Kidney (tissue), 14 donors: ENCODE measurements around the gene LEFTY1. TPM values are rescaled to one million over a fixed set of nuclear protein-coding genes. Genes with fewer than 3 reads are reported as not detected.
A peak's percentile ranks its signal among the peaks of the same experiment; 100 is the strongest.

Experiments used
- DNase-seq, 5 donors: peaks; one replicate each; pipeline ENCODE4 v3.0.0-alpha.2; 2013 to 2020
- FAIRE-seq: peaks from 2 replicates; lab custom pipeline; 2012; peaks lifted over from hg19 to GRCh38; lab: Jason Lieb, UNC
- H3K27ac ChIP-seq, 2 donors: one replicate each; pipeline ENCODE4 v1.7.0; 2013; ENCODE audit warnings: low read depth in 2 of 2, low read length in 2 of 2, inconsistent platforms in 1 of 2
- H3K27me3 ChIP-seq: one replicate; pipeline ENCODE4 v1.7.1; 2013; ENCODE audit warnings: low read length, inconsistent platforms; ENCODE audit not compliant: control insufficient read depth, insufficient read depth
- H3K36me3 ChIP-seq, 3 donors: one replicate each; pipeline versions ENCODE4 v1.7.0 to v1.7.1; 2013; ENCODE audit warnings: low read length in 3 of 3, control low read depth in 1 of 3, inconsistent platforms in 1 of 3; ENCODE audit not compliant: insufficient read depth in 3 of 3, control insufficient read depth in 2 of 3
- H3K4me1 ChIP-seq, 3 donors: one replicate each; pipeline versions ENCODE4 v1.7.0 to v1.7.1; 2013; ENCODE audit warnings: low read length in 3 of 3, inconsistent platforms in 1 of 3, low read depth in 1 of 3; ENCODE audit not compliant: control insufficient read depth in 2 of 3, insufficient read depth in 2 of 3
- H3K4me3 ChIP-seq, 3 donors: one replicate each; pipeline versions ENCODE4 v1.7.0 to v1.8.1; 2013; ENCODE audit warnings: low read length in 3 of 3, control low read depth in 1 of 3, inconsistent platforms in 1 of 3
- H3K9ac ChIP-seq, 3 donors: one replicate each; pipeline versions ENCODE4 v1.7.0 to v1.7.1; 2013; ENCODE audit warnings: low read length in 3 of 3, control low read depth in 1 of 3, inconsistent platforms in 1 of 3
- H3K9me3 ChIP-seq, 3 donors: one replicate each; pipeline versions ENCODE4 v1.7.0 to v1.7.1; 2013; ENCODE audit warnings: low read length in 3 of 3, control low read depth in 1 of 3, inconsistent platforms in 1 of 3; ENCODE audit not compliant: control insufficient read depth in 2 of 3, insufficient read depth in 1 of 3
- intact Hi-C: fragments of 100-400 bp; cut with DNase I; formaldehyde crosslinking; loops from one replicate; pipeline ENCODE4 v1.11.1; 2022
- polyA plus RNA-seq: library from polyadenylated mRNA; stranded (reverse); fragments of 350-450 nt; fragmentation: Illumina TruSeq; extraction: RNeasy Lipid Tissue Mini Kit (QIAGEN cat#74804); gene quantifications from one replicate; pipeline ENCODE4 v1.2.3, GENCODE V29; 2014; ENCODE audit warnings: low read depth, low replicate concordance; ENCODE audit not compliant: insufficient read depth
- total RNA-seq: library from RNA; stranded (reverse); fragmentation: NEBNext Ultra II Directional; extraction: Animal tissue kit (Norgen Biotek cat#: 25700); gene quantifications from one replicate; pipeline ENCODE4 v1.2.1, GENCODE V29; 2021
- TF ChIP-seq, protein P1 (sequence below): IDR thresholded peaks from 3 replicates; pipeline ENCODE4 v1.5.1; 2012; ENCODE audit warnings: mild to moderate bottlenecking, moderate library complexity, borderline replicate concordance; ENCODE audit not compliant: insufficient read depth; ENCODE audit errors: extremely low read depth
- donor health status: control.
- donor health status: control.
- donor health status: control.
- donor health status: control.
- donor health status: control.
- donor health status: DM: yes; HTN: yes; CAD: no.
- donor health status: Normal renal cell carcinoma (clear cell type).

LEFTY1 gene
- total and polyA plus RNA-seq, 2 donors from 2014 or later, result 0.41 to 8.6 TPM

- Histone ChIP-seq H3K9me3 (no peaks in the 10 kb centered on the region), H3K9ac (no peak overlapping the region), H3K27me3 (no peaks in the 10 kb centered on the region), H3K27ac (no peak overlapping the region), H3K4me3 (no peak overlapping the region), H3K36me3 (no peaks in the 10 kb centered on the region), H3K4me1 (peaks cover 0 to 7% (median 5%) of the 10 kb centered on the region in 3 donors)
- DNase-seq, result peak in 1 of 5 donors; percentile 8
- TF ChIP-seq, protein P1, sequence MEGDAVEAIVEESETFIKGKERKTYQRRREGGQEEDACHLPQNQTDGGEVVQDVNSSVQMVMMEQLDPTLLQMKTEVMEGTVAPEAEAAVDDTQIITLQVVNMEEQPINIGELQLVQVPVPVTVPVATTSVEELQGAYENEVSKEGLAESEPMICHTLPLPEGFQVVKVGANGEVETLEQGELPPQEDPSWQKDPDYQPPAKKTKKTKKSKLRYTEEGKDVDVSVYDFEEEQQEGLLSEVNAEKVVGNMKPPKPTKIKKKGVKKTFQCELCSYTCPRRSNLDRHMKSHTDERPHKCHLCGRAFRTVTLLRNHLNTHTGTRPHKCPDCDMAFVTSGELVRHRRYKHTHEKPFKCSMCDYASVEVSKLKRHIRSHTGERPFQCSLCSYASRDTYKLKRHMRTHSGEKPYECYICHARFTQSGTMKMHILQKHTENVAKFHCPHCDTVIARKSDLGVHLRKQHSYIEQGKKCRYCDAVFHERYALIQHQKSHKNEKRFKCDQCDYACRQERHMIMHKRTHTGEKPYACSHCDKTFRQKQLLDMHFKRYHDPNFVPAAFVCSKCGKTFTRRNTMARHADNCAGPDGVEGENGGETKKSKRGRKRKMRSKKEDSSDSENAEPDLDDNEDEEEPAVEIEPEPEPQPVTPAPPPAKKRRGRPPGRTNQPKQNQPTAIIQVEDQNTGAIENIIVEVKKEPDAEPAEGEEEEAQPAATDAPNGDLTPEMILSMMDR, result no peak
- FAIRE-seq, result no peak
- intact Hi-C loops, result no loop called here
Measured at GRCh38 chr1:225892307-225892706, 3.4 kb upstream of the LEFTY1 start.

DNA sequence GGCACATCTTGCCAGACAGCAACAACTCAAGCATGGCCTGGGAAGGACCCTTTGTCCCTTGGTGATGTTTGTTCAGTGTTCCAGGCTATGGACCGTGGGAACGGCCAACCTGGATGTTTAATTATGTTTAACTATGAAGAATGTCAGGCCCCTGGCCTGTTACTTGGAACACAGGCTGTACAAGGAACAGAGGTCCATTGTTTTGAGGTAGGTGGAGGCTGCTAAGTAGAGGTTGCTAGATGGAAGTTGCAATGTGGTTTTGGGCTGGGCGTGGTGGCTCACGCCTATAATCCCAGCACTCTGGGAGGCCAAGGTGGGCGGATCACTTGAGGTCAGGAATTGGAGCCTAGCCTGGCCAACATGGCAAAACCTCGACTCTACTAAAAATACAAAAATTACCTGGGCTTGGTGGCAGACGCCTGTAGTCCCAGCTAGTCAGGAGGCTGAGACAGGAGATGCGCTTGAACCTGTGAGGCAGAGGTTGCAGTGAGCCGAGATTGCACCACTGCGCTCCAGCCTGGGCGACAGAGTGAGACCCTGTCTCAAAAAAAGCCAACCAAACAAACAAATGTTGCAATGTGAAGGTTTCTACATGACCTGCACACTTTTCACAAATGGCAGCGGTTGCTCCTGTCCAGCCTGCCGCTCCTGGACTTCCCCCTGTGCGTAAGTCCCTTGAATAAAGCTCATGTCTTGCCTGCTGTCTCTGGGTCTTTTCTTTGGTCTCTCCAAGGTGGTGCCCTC lies 2.5 kb upstream of the LEFTY1 start:
- no peak overlapping the region for H3K4me3 ChIP-seq
- no peaks in the 10 kb centered on the region for H3K36me3 ChIP-seq
- DNase-seq, result peak in 4 of 5 donors; percentile 59 to 79 (median 73)
- no peak overlapping the region for H3K27ac ChIP-seq
- FAIRE-seq, result no peak
- intact Hi-C loops, result no loop called here
- TF ChIP-seq, protein P1, result no peak
- no peaks in the 10 kb centered on the region for H3K27me3 ChIP-seq
- no peak overlapping the region for H3K9ac ChIP-seq
- H3K4me1 ChIP-seq, result peaks cover 0 to 7% (median 5%) of the 10 kb centered on the region in 3 donors
- no peaks in the 10 kb centered on the region for H3K9me3 ChIP-seq

DNA sequence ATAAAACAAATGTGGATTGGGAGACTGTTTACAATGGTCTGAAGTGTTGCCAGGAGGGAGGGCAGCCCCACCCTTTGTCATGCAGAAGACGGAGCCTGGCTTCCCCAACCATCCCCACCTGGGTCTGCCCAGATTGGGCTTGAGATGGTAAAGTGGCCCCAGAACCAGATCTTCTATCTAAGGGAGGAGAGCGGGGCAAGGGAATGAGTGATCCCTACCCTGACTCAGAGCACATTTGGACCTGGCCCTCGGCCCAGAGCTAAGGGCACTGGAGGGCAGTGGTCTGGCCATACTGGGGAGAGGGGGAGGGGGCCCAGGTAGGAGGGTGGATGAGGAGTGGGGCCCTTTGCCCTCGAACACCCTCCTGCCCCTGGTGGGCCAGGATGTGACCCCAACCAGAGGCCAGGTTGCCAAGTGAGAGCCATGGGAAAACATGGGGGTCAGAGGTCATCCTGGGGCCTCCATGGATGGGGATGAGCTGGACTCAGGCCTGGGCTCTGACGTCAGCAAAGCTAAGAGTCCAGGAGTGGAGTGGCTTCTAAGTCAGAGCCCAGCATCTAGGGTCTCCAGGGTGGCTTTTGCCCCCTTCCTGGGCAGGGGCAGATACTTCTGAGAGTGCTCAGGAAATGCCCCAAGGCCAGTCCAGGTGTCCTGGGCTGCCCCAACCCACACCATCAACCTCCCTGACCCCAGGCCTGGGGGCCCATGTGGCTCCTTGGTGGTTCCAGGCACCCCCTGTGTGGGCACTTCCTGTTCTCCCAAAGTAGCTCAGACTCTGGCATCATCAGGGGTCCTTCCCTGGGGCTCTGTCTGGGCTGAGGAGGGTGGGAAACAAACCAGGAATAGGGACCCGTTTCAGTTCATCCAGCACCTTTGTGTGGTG lies 1.6 kb upstream of the LEFTY1 start:
- Histone ChIP-seq H3K4me1 (peaks cover 0 to 7% (median 5%) of the 10 kb centered on the region in 3 donors), H3K27ac (no peak overlapping the region), H3K27me3 (no peaks in the 10 kb centered on the region), H3K9me3 (no peaks in the 10 kb centered on the region), H3K4me3 (no peak overlapping the region), H3K9ac (no peak overlapping the region), H3K36me3 (no peaks in the 10 kb centered on the region)
- TF ChIP-seq, protein P1, result no peak
- intact Hi-C loops, result no loop called here
- DNase-seq (peak in 1 of 5 donors; percentile 66), FAIRE-seq (no peak)
